Stimulated activated CD8-positive, alpha-beta memory T cell treated with anti-CD3 and anti-CD28 coated beads, Interleukin-15, amount 100 ng/mL, for 1 hour (primary cell): Measurements from ENCODE around the gene GDPD3.

Experiments used
- DNase-seq: peaks from one replicate; pipeline ENCODE4 v3.0.0-alpha.2; 2020; ENCODE audit warnings: low read depth

Gene GDPD3

DNA sequence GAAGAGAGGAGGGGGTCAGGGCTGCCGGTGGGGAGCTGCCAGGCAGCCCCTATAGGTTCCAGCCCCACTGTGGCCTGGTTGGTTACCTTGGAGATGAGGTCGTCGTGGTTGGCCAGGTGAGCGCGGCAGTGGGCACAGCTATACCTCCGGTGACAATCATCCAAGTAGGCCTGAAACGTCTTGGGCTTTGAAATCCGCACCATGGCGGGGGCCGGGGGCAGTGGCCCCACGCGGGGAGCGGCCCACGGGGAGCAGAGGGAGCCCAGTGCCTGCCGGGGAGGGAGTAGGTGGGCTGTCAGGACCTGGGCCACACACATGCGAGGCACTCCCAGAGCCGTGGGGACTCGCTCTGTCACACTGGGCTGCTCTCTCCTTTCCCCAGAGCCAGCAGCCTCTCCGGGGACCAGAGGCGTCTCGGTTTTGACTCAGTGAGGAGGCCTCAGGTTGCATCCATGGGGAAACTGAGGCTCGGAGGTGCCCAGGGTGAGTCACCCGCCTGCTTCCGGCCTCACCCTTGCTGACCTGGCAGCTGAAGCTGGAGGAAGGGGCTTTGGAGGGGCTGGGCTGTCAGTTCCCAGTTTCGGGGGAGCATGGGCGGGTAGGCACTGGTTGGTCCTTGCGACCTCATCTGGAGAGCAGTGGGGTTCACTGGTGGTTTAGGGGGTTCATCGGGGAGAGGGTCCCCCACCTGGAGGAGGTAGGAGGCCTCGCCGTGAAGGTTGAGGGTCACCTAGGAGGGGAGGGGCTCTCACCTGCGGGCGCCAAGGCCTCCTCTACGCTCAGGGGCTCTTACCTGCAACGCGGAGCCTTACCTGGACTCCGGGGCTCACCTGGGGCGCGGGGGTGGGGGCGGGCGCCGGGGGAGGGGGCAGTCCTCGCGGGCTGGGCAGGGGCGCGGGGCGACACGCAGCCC, 17.9 kb downstream of the GDPD3 start:
- DNase-seq = no peak

DNA sequence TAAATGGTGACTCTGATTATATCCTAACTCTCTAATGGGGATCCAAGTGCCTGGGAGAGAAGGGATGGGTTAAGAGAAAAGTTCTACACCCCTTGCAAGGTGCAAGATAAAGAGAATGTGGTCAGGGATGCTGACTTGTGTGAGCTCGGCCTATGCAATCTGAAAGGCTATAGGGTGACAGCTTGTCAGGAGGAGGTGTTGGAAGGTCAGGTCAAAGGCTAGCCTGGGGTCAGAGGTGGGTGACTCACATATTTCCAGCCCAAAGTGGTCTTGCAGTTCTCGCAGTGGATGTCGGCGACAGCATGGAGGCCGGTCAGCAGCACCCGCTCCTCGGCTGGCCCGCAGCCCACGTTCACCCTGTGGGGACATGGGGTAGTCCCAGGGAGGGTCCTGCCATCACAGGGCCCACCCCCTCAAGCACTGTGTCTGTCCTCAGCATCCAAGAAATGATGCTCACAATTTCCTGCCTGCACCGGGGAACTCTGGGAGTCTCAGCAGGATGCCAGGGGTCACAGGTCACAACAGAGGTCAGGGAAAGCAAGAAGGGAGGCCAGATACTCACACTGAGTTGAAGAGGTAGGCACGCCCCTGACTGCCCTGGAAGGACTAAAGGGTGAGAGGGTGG, 18.7 kb downstream of the GDPD3 start:
- DNase-seq = no peak

DNA sequence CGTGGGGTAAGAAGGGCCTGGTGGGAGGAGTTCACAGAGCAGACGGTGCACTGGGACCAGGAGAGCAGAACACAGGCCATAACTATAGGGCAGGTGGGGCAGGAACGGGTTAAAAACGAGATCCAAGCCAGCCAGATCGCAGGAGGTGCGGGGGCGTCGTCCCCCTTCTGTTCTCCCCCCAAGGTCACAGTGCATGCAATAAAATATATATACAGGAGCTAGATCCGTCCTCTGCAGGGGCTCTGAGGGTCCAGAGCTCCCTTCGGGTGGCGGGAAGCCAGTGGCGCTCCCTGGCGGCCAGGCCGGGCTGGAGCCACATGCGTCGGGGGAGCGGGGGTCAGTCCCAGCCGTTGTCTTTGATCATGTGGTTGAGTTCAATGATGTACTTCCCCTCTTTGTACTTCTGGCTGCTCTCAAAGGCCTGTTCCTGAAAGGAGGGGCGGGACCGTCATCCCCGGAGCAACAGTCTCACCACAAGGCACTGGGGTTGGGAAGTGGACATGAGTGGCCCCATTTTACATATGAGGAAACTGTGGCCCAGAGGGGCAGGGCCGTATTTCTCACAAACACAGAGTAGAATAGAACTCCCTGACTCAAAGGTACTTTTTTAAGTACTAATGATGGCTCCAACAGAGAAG, 20.8 kb downstream of the GDPD3 start:
- no peak for DNase-seq

DNA sequence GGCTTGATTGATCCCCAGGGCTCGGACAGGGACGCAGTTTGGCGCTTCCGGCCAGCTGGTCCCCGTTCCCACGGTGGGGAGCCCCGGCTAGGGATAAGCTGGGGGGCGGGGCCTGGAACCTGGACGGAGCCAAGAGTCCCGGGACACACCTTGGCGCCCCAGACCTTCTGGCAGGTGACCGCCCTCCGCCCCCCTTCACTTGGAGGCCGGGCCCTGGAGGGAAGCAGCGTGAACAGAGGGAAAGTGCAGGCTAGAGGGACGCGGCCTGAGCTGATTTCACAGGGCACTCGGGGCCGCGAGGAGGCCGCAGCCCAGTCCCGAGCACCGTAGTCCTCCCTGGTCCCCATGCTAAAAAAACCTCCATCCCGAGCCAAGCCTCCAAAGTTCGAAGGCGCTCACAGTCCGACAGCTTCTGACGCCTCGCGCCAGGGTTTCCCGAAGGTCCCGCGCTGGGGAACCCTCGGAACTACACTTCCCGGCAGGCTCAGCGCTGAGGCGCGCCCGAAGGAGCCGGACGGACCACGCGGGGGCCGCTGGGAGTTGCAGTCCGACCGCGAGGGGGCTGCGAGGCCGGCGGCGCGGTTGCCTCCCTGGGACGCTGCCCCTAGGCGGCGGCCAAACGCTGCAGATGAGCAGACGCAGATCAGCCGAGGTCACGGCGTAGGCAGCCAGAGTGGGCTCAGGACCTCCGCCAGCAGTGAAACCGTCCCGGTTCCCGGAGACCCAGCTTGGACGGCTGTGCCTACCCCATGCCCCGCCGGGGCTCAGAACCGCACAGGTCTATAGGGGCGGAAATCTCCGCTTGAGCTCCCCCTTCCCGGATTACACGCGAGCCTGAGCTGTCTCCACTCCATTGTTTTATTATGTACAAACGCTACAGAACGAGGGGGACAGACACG, 21.6 kb downstream of the GDPD3 start, which contains the start of gene TBX6:
Gene TBX6, minus strand, starts transcription at position 451 of the 899 bp plus-strand sequence. CDS start 731 bp downstream, outside the sequence.
- DNase-seq = peak; percentile 82

DNA sequence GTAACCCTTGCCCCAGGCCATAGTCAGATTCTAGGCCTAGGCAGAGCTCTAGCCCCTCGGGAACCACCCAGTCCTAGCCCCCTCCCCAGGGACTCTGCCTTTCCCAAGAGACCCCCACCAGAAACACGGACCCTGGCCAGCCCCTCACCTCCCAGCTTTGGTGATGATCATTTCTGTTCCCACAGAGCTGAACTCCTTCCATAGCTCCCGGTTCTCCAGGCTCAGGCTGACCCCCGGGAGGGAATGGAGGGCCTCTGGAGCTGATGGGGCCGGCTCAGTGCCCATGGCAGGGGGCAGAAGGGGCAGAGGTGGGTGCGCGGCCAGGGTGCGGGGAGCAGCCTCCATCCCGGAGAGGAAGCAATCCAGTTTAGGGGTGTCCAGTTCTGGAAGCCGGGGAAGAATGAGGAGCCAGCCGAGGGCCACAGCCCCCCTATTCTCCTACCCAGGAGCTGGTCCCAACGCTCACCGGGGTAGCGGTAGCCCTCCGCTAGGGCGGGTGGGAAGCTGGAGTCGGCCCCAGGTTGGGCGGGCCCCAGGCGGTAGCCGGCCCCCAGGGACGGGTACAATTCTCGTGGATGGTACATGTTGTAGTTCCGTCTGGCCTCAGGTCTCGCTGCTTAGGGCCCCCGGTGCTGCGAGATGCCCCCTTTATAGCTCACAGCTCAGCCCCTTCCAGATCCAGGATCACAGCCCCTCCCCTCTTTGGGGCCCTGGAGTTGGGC, 22.6 kb downstream of the GDPD3 start:
- no peak for DNase-seq

DNA sequence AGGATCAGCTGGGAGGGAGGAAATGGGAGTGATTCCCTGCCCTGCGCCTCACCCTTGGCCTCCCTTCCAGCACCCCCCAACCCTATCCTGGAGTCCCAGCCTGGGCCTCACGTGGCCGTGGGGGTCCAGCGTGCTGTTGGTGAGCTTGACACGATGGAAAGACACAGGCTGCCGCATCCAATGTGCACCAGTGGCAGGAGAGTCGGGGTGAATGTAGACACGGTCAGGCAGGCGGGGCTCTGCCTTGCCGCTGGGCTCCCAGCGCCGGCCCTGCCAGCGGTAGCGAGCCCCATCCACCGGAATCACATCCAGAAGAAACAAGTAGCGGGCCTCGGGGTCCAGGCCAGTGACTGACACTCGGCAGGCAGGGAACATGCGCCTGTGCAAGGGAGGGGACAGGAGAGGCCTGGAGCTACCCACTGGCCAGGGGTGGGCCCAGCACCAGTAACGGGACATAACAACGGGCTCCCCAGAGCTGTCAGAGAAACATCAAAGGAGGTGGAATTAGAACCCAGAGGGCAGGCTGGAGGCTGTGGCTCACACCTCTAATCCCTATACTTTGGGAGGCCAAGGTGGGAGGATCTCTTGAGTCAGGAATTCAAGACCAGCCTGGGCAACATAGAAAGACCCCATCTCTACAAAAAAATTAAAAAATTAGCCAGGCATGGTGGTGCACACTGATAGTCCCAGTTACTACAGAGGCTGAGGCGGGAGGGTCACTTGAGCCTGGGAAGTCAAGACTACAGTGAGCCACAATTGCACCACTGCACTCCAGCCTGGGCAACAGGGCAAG, 24.3 kb downstream of the GDPD3 start:
- no peak for DNase-seq

DNA sequence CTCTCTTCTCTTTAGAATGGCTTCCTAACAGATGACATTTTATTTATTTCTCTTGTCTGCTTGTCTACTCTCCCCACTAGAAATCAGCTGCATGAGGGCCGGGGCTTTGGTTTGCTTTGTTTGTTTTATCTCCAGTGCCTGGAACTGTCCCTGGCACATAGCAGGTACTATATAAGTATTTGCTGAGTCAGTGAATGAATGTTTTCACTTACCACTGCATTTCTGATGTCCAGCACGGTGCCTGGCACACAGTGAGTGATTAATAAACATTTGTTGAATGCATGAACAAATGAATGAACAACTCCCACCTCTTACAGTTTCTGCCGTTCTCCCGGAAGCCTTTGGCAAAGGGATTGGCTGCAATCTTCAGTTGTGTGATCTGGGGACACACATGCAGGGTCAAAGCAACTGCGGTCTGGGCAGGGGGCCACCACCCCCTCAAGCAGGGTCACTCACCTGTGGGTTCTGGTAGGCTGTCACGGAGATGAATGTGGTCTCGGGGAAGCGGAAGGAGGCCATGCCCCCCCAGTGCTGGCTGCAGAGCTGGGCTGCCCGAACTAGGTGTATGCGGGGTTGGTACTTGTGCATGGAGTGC, 25.0 kb downstream of the GDPD3 start:
- DNase-seq = no peak

DNA sequence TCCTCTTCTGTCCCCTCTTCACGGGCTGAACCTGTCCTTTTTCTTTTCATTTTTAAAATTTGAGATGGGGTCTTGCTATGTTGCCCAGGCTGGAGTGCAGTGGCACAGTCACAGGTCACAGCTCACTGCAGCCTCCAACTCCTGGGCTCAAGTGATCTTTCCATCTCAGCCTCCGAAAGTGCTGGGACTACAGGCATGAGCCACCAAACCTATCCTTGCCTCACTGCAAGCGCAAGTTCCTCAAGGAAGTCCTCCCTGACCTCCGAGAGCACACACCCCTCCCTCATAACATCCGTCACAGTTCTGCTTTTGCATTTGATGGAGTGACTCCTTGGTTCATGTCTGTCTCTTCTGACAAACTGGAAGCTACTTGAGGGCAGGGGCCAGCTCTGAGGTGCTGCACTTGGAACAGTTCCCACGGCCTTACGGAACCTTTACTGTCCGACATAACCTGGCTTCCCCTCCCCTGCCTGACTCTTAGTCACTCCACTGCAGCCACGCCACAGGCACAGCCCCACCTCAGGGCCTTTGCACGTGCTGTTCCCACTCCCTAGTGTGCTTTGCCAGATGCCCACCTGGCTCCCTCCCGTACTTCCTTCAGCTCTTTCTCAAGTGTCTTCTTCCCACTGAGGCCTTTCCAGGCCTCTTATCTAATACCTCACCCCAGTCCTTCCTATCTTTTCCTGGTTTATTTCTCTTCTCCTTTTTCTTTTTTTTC, 26.0 kb downstream of the GDPD3 start:
- no peak for DNase-seq

DNA sequence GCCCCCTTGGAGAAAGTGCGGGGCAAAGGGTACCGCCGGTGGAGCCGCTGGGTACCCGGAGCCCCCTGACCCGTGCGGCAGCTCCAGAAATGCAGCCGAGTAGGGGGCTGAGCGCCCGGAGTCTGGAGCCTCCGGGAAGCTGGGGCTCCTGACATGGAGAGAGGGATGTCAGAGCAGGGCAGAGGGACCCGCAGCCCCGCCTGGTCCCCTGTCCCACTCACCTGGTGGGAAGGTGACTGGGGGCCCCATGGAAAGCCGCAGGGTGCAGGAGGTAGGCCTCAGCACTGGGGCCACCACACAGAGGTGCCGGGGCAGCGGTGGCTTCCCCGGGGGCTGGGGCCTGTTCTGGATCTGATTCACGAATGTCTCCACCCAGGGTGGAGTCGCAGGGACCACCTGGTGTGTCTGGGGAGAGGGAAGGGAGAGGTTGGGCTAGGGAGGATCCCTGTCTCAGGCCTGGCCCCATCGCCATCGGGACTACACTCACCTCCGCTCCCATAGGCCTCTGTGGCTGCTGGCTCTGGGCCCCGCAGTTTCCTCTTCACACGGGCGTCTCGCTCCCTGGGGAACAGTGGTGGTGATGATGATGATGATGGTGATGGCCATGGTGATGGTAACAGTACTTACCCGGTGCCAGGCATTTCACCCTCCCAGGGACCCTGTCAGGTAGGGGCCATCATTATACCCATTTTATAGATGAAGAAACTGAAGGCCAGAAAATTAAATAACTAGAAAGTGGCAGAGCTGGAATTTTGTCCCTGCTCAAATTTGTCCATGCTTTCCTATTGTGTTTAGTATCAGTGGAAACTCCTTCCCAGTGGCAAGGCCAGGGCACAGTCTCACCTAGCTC, 26.8 kb downstream of the GDPD3 start:
- DNase-seq = no peak

DNA sequence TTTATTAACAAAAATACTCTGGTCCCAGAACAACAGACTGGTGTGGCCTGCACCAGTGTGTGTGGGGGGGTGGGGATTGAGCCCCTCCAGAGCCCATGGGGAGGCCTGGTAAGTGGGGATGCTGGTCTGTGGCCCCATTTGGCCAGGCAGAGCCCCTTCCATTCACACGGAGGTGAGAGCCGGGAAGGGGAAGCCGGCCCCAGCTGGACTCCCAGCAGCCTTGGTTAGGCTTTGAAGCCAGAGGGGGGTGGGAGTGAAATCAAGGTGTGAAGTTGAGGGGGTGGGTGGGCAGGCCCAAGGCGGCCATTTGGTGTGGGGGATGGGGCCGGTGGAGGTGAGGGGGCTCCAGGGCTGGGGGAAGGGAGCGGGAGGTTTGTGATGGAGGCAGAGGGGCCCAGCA, 27.5 kb downstream of the GDPD3 start:
- DNase-seq = no peak

DNA sequence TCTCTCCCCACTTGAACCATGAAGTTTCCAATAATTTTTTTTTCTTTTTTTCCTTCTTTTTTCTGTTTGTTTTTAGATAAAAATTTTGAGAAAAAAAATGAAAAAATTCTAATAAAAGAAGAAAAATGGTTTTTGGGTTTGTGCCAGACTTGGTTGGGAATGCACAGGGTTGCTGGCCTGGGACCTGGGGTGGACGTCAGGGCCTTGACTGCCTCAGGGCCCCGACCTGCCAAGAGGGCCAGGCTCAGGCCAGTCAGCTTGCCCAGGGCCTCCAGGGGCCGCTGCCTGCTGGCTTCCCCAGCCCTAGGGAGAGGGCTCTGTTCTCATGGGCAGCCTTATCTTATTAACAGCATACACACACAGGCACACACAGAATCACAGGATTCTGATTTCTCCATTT, 28.1 kb downstream of the GDPD3 start:
- DNase-seq = no peak

DNA sequence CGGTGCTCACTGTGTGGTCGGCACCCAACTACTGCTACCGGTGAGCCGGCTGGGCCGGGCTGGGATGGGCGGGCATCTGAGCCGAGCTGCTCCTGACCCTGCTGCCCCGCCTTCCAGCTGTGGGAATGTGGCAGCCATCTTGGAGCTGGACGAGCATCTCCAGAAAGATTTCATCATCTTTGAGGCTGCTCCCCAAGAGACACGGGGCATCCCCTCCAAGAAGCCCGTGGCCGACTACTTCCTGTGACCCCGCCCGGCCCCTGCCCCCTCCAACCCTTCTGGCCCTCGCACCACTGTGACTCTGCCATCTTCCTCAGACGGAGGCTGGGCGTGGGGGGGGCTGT, 28.5 kb downstream of the GDPD3 start:
- no peak for DNase-seq

DNA sequence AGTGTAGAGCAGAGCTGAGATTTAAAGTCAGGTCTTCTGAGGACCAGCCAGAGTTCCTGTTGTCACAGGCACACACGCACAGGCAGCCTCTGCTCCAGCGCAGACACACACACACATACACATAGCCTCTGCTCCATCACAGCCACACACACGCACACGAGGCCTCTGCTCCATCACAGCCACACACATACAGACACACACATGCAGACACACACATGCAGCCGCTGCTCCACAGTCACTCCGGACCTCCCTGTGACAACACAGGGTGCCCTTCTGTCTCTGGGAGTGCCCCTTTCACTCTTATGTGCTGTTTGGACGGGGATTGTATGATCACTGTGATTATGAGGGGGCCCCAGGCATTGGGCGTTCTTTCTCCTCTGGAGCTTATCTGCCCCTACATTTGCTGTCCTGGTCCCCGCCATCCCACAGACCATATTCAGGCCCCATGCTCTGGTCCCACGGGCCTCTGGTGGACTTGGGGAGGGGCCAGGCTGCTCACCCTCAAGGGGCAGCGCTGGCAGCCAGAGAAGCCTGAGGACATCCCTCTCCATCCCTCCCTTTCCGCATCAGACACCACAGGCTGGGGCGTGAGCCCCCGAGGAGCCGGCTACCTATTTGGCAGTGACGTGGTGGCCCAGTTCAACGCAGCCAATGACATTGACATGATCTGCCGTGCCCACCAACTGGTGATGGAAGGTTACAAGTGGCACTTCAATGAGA, 29.1 kb downstream of the GDPD3 start:
- no peak for DNase-seq

DNA sequence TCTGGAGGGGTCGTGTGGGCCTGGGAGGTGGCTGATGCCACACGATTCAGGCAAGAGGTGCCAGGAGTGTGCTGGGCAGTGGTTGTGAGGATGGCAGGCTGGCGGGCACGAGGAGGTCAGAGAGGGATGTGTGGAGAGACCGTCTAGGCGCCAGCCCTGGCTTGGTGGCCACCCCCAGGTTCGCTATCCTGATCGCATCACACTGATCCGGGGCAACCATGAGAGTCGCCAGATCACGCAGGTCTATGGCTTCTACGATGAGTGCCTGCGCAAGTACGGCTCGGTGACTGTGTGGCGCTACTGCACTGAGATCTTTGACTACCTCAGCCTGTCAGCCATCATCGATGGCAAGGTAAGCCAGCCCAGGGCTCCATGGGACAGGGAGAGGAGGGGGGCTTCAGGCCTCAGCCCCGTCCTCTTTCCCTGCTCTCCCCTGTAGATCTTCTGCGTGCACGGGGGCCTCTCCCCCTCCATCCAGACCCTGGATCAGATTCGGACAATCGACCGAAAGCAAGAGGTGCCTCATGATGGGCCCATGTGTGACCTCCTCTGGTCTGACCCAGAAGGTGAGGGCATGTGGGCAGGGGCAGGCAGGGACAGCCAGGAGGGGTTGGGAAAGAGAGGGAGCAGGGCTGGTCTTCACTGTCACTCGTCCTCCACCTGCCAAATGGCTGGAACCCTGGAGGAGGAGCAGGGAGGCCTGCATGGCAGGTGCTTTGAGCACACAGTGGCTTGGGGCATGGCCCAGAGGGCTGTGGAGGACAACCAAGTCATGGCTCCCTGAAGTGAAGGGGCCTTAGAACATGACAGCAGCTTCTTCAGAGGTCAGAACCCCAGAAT, 29.9 kb downstream of the GDPD3 start:
- DNase-seq = no peak

DNA sequence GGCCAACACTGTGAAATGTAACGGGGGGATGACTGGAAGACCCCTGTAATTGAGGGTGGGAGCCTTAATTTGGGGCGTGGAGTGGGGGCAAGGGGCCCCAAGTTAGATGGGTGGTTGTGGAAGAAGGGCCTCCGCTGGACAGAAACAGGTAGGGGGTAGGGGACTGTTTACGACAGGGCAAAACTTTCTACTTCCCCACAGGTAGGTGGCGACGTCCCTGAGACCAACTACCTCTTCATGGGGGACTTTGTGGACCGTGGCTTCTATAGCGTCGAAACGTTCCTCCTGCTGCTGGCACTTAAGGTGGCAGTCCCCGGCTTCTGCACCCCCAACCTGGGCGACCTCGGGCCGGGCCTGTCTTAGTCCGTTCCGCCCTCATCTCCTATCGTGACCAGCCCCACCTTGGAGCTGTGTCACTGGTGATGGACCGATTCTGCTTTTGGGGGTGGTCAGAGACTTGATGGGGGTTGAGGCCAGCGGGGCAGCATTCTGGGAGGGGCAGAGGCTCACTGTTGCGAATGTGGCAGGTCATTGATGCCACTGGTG, 30.7 kb downstream of the GDPD3 start:
- no peak for DNase-seq

DNA sequence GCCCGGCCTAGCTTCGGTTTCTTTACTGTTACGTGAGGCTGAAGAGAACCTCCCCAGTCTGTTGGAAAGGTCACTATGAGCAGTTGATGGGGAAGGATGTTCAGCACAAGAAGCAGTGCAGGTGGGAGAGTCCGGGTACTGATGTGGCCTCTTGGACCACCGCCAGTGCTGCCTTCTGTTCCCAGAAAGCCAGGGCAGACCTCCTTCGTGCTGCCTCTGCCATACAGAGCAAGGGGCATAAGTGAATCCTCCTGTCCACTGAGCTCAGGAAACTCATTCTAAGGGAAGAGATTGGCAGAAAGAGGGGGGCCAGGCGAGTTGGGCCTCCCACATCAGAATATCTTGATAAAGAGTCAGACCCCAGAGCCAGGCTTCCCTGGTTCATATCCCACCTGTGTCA, 33.9 kb downstream of the GDPD3 start:
- DNase-seq = no peak

DNA sequence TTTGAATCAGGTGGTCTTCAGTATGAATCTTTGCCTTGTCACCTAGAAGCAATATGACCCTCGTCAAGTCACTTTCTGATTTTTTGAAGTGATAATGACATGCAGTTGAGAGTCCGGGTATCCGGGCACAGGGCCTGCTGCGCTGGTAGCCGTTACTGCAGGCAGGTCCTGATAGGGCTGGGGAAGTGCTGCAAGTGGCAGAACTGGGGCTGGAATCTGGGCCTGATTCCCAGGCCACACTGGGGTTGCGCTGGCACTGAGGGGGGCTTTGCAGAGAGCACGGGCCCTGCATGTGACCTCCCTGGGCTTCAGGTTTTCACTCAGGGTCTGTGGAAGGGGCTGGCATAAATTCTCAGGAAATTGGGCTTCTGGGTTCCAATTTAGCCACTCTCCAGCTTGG, 34.6 kb downstream of the GDPD3 start:
- no peak for DNase-seq
